Measurements from ENCODE around the gene WWC2.

The WWC2 gene

DNA sequence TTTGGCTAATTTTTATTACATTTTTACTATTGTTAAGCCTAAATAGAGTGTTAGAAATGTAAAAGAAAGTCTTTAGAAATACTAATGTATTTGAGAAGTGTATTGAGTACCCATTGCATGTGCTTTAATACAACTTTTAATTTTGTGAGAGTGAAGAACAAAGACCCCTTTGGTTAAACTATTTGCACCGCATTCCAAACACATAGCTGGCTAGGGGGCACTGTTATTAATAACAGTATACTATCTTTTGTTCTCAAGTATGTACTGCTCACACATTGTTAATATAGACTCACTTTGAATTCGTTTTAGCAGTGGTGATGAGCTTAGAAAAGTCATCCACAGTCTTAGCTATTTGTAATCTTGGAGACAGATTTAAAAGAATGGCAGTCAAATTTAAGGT is 114.9 kb downstream of the WWC2 start:
- DNase-seq: no peak

DNA sequence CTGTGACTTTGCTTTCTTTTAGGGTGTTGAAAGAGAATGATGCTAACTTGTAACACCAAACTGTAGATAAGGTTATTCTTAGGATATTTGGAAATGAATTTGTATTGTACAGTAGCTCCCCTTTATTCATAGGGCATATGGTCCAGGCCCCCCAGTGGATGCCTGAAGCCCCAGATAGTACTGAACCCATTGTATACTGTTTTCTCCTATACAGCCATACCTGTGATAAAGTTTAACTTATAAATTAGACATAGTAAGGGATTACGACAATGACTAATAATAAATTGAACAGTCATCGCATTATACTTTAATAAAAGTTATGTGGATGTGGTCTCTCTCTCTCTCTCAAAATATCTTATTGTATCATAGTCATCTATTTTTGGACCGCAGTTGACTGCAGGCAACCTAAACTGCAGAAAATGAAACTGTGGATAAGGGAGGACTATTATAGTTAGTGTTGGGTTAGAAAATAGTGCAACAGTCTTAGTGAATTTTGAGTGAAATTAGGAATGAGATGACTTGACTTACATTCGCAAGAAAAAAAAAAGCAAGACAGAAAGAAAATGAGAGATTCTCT is 115.9 kb downstream of the WWC2 start:
- DNase-seq: no peak

DNA sequence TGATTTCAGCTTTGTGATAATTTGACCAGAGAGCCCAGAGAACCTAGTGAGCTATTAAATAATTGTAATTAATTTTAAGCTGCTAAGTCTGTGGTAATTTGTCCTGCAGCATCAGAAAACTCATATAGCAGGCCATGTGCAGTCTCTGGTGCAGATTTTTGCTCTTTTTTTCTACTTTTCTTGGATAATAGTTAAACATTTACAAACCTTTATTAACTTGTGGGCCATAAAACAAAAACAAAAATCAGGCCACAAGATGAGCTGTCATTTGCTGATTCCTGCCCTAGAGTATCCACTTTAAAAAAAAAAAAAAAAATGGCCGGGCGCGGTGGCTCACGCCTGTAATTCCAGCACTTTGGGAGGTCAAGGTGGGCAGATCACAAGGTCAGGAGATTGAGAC is 121.2 kb downstream of the WWC2 start:
- DNase-seq: no peak

DNA sequence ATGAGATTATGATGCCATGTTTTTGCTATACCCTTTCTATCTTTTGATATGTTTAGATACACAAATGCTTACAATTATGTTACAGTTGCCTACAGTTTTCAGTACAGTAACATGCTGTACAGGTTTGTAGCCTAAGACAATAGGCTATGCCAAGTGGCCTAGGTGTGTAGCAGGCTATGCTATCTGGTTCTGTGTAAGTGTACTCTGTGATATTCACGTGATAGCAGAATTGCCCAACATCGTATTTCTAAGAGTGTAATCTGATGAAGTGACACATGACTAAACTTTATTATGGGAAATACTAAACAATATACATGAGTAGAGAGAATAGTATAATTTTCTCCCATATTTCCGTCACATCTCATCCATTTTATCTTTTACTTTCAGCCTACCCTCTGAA is 124.0 kb downstream of the WWC2 start:
- DNase-seq: no peak

DNA sequence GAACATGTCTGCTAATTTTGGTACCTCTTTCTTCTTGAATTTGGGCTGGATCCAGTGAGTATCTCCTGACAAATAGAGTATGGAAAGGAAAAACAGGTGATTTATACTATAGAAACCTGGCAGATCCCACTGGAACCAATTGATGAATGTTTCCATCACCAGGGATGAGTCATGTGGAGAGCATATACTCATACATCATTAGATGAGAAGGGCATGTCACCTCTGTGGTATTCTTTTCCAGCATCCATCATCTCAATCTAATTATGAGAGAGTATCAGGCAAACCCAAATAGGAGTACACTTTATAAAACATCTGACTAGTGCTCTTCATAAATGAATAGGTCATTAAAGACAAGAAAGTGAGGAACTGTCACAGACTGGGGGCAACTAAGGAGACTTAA is 130.3 kb downstream of the WWC2 start:
- no peak for DNase-seq

DNA sequence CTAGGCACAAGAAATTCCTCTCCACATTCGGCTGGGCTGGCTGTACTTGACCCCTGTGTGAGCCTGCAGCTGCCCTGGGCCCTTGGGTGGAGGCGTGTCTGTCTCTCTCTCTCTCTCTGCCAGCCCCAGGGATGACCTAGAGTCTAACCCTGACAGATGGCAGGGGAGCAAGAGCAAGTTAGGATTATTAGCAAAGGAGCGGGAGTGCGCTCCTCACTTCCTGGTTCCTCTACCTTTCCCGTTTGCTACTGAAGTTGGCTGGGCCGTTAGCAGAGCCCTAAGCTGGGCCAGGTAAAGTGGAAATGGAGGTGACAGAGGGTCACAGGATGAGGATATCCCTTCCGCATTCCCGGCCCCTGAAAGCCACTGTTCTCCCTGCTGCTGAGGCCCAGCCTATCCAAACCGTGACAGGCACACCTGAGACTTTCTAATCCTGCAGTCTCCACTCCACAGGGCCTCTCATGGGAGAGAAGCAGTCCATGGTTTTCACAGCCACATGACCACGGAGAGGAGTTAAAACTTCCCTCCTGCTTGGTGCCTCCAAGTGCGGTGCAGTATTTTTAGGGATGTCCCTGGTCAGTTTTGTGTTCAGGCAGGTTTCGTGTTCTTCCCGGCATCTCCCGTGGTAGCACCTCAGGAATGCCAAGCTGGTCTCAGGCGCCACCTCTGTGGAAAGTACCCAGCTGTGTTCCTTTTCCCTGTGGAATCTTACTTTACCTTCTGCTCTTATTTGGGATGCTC is 141.7 kb downstream of the WWC2 start:
- DNase-seq: no peak

DNA sequence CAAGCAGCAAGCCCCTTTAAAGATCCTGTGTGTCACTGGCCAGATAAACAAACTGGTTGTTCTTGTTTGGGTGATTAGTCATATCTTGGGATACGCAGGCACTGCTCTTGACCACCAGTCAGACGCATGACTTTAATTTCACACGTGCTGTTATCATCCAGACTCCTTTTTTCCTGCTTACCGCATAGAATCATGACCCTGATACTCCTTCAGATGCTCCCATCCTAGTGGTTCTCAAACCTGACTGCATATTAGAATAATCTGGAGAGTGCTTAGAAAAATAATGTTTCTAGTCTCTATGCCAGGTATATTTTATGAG is 142.2 kb downstream of the WWC2 start:
- DNase-seq: no peak

DNA sequence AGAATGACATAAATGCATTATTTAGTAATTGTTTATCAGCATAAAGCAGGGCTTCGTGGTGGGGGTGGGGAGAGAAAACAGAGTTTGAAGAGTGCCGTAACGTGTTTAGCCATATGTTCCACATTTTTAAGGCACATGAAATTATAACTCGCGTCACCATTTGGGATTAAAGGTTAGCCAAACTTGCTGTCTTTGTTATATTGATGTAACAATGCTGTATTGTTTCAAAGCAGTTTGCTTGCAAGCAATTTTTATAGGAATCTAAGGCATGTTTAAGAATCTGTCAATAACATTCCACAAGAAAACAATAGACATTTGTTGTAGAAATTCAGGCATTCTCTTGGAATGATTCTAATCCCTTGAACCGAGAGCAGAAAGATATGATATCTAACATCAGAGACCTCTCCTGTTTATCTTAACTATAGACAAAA is 142.7 kb downstream of the WWC2 start:
- DNase-seq: no peak

DNA sequence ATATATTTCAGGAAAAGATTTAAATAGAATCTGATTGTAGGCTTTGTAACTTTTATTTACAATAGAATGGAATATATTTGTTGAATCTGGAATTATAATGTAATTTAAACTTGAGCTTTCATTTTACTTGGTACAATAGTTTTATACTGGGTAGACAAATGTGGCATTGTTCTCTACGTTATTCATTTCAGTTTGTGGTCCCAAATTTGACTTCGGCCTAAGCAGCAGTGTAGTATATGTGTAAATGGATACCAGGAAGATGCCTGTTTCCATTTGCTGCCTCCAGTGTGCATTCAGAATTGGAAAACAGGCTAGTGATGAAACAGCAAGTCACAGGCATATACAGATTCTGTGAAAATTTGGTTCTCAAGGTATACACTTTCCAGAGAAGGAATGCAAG is 143.2 kb downstream of the WWC2 start:
- DNase-seq: no peak

DNA sequence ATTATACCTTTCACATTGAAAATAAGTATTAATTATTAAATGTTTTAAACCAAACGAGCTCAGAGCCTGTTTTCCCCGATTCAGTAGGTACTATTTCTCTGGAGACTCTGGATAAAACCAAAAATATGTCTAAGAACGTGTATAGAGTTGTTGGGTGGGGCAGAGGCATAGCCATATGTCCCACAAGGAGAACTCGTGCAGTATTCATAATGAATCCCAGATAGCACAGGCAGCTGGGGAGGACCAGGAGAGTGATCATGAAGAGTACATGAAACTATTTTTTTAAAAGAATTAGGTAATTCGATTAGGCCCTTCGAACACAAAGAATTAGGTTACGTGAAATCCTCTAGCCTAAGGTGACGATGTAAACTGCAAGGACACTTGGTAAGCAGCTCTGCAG is 145.0 kb downstream of the WWC2 start:
- no peak for DNase-seq

DNA sequence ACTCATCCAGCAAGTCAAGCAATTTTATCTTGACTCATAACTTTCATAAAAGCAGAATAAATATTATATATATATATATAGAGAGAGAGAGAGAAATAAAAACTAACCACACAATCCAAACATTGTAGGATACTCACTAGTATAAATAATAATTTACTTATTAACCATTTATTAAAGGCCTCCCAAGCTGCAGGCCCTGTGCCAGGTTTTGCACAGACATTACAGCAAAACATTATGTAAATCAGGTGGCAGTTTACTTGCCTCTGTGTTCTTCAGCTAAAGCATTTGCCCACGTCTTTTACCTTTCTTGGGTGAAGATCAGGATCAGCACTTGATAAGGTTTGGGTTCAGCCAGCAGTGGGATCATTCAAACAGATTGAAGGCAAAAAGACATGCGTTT is 145.4 kb downstream of the WWC2 start:
- DNase-seq: no peak

DNA sequence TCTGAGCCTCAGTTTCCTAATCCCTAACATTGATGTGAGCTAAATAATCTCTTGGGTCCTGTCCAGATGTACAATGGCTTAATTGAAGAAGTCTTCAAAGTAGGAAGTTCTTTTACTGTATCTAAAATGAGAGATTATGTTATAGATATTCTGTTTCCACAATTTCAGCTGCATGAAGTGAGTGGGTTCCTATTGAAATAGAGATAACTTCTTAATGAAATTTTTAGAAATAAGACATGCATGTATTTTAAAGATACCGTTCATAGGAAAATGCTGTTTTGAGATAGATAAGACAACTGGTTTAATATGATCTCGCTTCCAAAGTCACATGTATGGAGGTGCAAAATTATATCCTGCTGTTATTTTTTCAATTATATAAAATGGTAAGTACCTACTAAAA is 149.1 kb downstream of the WWC2 start:
- no peak for DNase-seq

DNA sequence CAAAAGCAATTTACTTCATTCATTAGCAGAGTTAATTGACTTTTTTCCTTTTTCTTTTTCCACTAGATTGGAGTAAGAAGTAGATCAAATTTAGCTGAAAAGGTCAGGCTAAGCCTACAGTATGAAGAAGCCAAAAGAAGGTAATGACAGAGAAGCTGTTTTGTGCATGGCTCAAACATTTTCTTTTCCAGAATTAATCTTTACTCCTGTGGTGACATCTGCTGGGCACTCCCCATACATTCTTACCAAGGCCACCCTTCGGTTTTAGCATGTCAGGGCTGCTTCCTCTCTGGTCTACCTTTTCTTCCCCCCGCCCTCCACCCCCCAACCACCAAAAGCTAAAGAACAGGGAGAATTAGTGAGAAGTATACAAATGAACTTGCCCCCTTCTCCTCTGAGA is 150.8 kb downstream of the WWC2 start:
- peak; percentile 3 for DNase-seq

DNA sequence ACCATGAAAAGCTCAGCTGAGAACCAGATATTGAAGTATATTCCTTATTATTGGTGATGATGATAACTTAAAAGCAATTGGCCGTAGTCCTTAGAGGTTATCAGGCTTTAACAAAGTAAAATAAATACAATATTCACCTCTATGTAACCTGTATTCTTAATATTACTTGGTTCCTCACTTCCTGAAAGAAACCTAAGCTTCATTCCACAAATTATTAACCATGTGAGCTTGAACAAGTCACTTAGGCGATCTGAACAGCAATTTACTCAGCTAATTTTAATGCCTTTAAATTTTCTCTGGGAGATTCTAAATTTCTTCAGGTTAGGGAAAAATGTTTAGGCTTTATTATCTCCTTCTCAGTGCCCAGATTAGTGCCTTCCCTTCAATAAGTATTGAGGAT is 151.8 kb downstream of the WWC2 start:
- no peak for DNase-seq

DNA sequence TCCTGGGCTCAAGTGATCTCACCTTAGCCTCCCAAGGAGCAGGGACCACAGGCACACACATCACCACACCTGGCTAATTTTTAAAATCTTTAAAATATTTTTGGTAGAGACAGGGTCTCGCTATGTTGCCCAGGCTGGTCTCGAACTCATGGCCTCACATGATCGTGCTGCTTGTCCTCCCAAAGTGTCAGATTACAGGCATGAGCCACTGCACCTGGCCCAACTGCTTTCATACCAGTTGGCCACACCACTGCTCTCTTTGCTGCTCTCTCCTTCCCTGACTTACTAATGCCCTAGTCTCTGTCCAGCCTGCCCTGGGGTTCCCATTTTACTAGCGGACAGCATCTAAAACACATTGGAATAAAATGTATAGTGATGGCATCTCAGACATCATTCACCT is 153.9 kb downstream of the WWC2 start:
- DNase-seq: no peak

DNA sequence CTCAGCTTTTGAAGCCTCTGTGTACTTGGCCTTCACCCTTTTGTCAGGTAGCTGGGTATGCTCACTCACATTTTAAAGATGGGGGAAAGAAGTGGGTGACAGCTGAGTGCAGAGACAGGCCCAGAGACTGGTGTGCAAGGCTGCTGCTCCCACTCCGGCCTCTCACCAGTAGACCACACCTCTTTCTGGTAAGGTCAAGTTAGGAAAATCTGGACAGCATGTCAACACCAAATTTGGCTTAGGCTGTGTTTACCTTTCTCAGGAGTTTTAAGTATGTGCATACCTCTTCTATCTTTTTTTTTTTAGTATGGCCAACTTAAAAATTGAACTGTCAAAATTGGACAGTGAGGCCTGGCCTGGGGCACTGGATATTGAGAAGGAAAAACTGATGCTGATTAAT is 154.4 kb downstream of the WWC2 start:
- no peak for DNase-seq

DNA sequence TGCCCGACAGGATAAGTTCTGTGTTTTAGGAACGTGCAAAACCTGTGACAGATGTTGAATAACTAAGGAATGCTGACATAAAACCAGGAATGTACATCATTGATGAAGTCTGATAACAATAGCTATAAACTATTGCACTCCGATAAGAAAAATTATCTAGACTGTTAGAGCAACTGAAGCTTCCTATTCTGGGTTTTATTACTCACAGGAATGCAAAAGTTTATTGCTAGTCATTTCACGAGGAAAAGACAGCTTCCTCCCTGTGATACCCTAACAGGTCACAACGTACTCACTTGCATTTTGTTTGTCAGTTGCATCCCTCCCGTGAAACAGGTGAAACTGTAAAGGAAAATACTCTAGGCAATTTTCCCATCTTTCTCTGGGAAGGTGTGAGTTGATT is 155.1 kb downstream of the WWC2 start:
- DNase-seq: no peak

DNA sequence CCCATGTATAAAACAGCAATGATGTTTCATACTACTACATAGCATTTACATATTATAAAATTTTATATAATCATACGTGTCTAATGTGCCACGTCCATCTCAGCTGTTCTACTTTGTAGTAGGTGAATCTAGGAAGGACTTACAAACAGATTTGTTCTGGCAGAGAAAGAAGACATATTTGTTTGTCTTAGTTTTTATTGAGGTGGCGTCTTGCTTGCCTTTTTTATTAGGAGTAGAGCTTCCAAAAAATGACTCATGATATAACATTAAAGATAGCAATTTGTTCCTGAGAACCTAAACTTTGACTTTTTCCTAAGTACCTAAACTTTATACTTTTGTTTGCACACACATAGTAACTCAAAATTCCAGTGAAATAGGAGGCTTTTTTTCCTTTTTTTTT is 156.4 kb downstream of the WWC2 start:
- no peak for DNase-seq

DNA sequence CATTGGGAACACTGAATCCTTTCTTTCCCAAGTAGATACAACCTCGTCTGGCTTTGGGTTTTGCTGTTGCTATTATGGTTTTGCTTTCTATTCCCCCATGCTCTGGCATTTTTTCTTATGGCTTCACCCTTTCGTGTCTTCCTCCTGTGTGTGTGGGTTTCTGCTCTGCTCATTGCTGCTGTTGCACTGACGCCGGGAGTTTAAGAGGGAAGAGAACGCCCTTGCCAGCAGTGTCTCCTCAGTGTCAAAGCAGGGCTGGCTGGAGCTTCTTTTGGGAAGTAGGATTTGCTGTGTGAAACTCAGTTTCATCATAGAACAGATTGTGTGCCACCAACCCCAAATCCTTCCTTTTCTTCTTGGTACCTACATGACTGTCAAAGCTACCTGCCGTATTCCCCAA is 157.3 kb downstream of the WWC2 start:
- DNase-seq: no peak

DNA sequence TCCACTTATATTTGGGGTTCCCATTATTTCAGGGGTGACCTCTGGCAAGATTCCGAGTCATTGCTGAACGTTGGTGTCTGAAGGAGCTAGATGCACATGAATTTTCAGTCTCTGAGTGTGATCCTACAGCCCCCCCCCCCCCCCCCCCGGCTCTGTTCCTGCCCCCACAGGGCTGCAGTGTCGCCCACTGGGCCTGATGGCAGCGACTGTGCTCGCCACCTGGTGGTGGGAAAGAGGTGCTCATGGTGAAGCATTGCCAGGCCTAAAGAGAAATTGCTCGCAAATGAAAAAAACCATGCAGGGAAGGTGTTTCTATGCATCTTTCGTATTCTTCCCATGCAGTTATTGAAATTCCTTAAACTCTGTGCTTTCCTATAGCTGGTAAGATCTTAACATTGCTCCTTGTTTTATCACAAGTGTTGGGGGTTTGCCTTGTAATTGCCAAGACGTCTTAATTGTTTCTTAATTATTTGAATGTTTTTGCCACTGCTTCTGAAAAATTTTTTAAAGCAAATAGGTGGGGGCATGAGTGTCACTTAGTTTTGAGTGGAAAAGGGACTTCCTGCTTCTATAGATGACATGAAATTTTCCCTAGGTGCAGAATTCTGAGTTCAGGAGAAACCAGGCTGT is 157.8 kb downstream of the WWC2 start:
- DNase-seq: no peak

DNA sequence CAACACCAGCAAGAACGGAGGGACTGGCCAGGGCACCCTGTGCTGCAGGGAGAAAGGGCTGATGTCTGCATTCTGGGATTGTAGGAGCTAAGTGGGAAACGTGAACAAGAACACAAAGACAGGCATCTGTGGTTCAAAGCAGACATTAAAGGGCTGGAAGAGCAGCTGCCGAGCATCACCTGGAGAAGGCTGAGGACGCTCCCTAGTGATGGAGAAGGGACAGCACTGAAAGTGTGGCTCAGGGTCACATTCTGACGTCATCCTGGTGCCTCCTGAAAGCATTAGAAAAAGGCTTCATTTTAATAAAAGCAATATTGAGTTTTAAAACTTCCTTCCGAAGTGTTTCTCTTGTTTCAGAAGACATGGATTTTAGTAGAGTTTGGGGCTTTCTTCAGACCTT is 158.8 kb downstream of the WWC2 start:
- DNase-seq: no peak

DNA sequence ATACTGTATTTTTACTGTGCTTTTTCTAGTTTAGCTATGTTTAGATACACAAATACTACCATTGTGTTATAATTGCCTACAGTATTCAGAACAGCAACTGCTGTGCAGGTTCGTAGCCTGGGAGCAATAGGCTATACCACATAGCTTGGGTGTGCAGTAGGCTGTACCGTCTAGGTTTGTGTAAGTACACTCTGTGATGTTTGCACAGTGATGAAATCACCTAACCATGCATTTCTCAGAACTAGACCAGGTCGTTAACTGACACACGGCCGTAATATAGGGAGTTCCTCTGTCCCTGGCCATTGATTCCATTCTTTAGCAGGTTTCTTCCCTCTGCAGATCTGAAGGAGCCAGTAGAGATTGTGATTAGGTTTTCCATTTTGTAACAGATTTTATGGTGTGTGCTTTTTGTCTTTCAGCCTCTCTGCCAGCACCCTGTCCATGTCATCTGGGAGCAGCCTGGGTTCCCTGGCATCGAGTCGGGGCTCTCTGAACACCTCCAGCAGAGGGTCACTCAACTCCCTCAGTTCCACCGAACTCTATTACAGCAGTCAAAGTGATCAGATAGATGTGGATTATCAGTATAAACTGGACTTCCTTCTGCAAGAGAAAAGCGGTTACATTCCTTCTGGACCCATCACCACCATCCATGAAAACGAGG is 161.6 kb downstream of the WWC2 start:
- DNase-seq: no peak

DNA sequence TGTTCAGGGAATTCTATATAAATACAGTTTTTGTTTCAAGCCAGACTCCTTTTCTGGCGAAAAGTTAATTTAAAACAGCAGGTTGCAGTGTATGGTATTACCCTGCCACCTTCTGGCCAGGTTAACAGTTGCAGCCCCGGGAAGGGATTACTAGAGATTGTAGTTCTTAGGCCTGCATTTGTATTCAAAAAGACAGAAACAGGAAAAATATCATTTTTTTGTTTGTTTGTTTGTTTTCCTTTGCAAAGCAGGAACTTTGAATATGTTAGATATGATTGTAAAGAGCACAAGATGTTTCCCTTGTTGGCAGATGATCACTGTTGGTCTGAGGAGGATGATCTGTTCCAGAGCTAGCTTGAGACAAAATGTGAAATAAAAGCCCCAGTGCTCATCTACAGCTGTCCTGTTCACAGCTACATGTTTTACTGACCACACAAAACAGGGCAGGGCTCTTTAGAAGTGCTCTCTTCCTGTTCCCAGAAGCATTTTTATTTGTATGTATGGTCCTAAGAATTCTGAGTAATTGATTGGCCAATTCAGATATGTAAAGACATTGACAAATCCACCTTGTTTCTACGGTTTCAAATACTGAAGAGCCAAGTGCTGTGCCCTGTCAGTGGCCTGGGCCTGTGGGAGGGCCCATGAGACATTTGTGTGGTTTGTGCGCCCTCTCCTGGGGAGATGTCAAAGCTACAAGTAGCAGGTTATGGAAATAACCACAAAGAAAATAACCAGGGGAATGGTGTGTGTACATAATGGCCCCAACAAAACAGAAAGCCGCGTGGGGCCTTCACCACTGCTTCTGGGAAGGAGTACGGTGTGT is 163.1 kb downstream of the WWC2 start:
- DNase-seq: peak; percentile 27

DNA sequence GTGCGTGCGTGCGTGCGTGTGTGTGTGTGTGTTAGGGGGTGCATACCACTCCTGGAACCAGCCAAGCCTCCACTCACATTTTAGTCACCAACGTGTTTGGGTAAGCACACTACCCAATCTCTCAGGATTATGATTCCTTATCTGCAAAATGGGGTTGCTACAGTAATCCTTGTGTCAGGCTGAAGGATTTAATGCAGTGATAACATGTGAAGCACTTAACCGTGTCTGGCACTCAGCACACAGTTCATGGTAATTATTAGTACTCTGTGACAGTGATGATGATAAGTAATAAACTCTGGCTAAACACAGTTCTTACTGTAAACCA is 163.7 kb downstream of the WWC2 start:
- no peak for DNase-seq

All from NCI-H2107 (cell line).